ENCODE measurements around the gene NPRL2.

- TF ChIP-seq MAX (IDR thresholded peaks at IDR 0.05) (no peak), NRF1 (IDR thresholded peaks at IDR 0.05; ENCODE audit: low read depth, low read length) (no peak), POLR2A (IDR thresholded peaks at IDR 0.05; ENCODE audit: control extremely low read depth in 1 of 2, low read depth in 2 of 2, low read length in 2 of 2) (no peak), EZH2 (IDR thresholded peaks at IDR 0.05; ENCODE audit: low read depth, low read length, severe bottlenecking) (no peak), CTCF (IDR thresholded peaks at IDR 0.05; ENCODE audit: control extremely low read depth in 1 of 3, insufficient read depth in 1 of 3, low read depth in 1 of 3, low read length in 3 of 3) (no peak), USF2 (IDR thresholded peaks at IDR 0.05; ENCODE audit: low read length) (no peak), ATF3 (IDR thresholded peaks at IDR 0.05; ENCODE audit: insufficient read depth, low read depth, low read length) (no peak), JUN (IDR thresholded peaks at IDR 0.05; ENCODE audit: low read depth, low read length) (no peak)
Observed at GRCh38 chr3:50388720-50389413, 38.3 kb upstream of the NPRL2 start.

All from H1 (cell line).